Measurements from ENCODE around the gene E2F4.

The E2F4 gene

GRCh38 chr16:67169011-67169451 lies 22.9 kb upstream of the E2F4 start:
- DNase-seq (ENCODE audit: extremely low spot score) = no peak
- TF ChIP-seq FOXM1 (IDR thresholded peaks at IDR 0.05; ENCODE audit: borderline replicate concordance) = no peak
- TF ChIP-seq PKNOX1 (IDR thresholded peaks at IDR 0.05) = no peak
- no peak for TF ChIP-seq SUZ12 (IDR thresholded peaks at IDR 0.05)
- TF ChIP-seq FOXK2 (IDR thresholded peaks at IDR 0.05) = no peak
- no peak for TF ChIP-seq SP1 (IDR thresholded peaks at IDR 0.05)
- TF ChIP-seq CTBP1 (IDR thresholded peaks at IDR 0.05; ENCODE audit: borderline replicate concordance) = no peak
- no peak for TF ChIP-seq L3MBTL2 (conservative IDR thresholded peaks at IDR 0.05)
- no peak for TF ChIP-seq LEF1 (IDR thresholded peaks at IDR 0.05; ENCODE audit: borderline replicate concordance)
- POLR2A ChIA-PET = interaction anchor here (0.9 to 2.4 kb wide), 3 partner anchors 8 to 236 kb away, joined by 3 to 9 read pairs (median 6); no protein-coding TSS in a partner anchor
- CTCF ChIA-PET = interaction anchor here (1.3 to 3.5 kb wide), 5 partner anchors 9 to 151 kb away, joined by 4 to 19 read pairs (median 12); partner anchors contain the start of genes FBXL8 and TRADD

GRCh38 chr16:67169642-67170167 lies 22.2 kb upstream of the E2F4 start:
- CTCF ChIA-PET = interaction anchor here (0.7 to 3.5 kb wide), 10 partner anchors 10 to 255 kb away, joined by 3 to 19 read pairs (median 4); partner anchors contain the start of genes EXOC3L1, FBXL8 and TRADD
- peak; percentile 40; the same call in 1 of the 2 replicates for TF ChIP-seq ZNF384 (IDR thresholded peaks at IDR 0.05)
- TF ChIP-seq PKNOX1 (IDR thresholded peaks at IDR 0.05) = no peak
- DNase-seq (ENCODE audit: extremely low spot score) = peak; percentile 59
- POLR2A ChIA-PET = interaction anchor here (1.2 to 2.4 kb wide), 6 partner anchors 8 to 157 kb away, joined by 5 to 9 read pairs (median 6); partner anchors contain the start of gene TMEM208

- TF ChIP-seq HDGF (IDR thresholded peaks at IDR 0.05; ENCODE audit: borderline replicate concordance) (no peak), SUZ12 (IDR thresholded peaks at IDR 0.05) (no peak), TARDBP (IDR thresholded peaks at IDR 0.05) (no peak), ZNF384 (IDR thresholded peaks at IDR 0.05) (no peak), LEF1 (IDR thresholded peaks at IDR 0.05; ENCODE audit: borderline replicate concordance) (no peak), ARNT (IDR thresholded peaks at IDR 0.05) (no peak), CTBP1 (IDR thresholded peaks at IDR 0.05; ENCODE audit: borderline replicate concordance) (no peak), NFRKB (IDR thresholded peaks at IDR 0.05) (no peak), ELF4 (IDR thresholded peaks at IDR 0.05) (no peak)
- CTCF ChIA-PET = interaction anchor here (0.7 to 3.5 kb wide), 9 partner anchors 10 to 255 kb away, joined by 3 to 19 read pairs (median 5); partner anchors contain the start of genes EXOC3L1, FBXL8 and TRADD
- peak; percentile 62 for DNase-seq (ENCODE audit: extremely low spot score)
- POLR2A ChIA-PET = interaction anchor here (0.7 to 2.4 kb wide), 10 partner anchors 8 to 209 kb away, joined by 3 to 9 read pairs (median 6); partner anchors contain the start of genes CES3, EXOC3L1 and TMEM208
Observed at GRCh38 chr16:67170168-67170948, 21.6 kb upstream of the E2F4 start, which contains the start of gene NOL3. NOL3 (plus strand) TSS chr16:67170538.

GRCh38 chr16:67170949-67171649 lies 20.9 kb upstream of the E2F4 start:
- ChIA-PET CTCF (interaction anchor here (1.0 to 3.5 kb wide), 3 partner anchors 11 to 153 kb away, joined by 3 to 19 read pairs (median 13); partner anchors contain the start of genes EXOC3L1, FBXL8 and TRADD), POLR2A (interaction anchor here (0.7 to 2.4 kb wide), 10 partner anchors 9 to 357 kb away, joined by 3 to 8 read pairs (median 6); partner anchors contain the start of genes CES3, EXOC3L1 and TMEM208)
- no peak for TF ChIP-seq SUZ12 (IDR thresholded peaks at IDR 0.05)
- TF ChIP-seq BHLHE40 (IDR thresholded peaks at IDR 0.05; ENCODE audit: borderline replicate concordance) = no peak
- no peak for TF ChIP-seq PKNOX1 (IDR thresholded peaks at IDR 0.05)
- TF ChIP-seq HDGF (IDR thresholded peaks at IDR 0.05; ENCODE audit: borderline replicate concordance) = no peak
- TF ChIP-seq CTBP1 (IDR thresholded peaks at IDR 0.05; ENCODE audit: borderline replicate concordance) = no peak
- no peak for TF ChIP-seq FOXK2 (IDR thresholded peaks at IDR 0.05)
- no peak for TF ChIP-seq L3MBTL2 (conservative IDR thresholded peaks at IDR 0.05)
- no peak for TF ChIP-seq ELF4 (IDR thresholded peaks at IDR 0.05)
- no peak for TF ChIP-seq TARDBP (IDR thresholded peaks at IDR 0.05)
- TF ChIP-seq FOXM1 (IDR thresholded peaks at IDR 0.05; ENCODE audit: borderline replicate concordance) = no peak
- no peak for TF ChIP-seq ZNF384 (IDR thresholded peaks at IDR 0.05)
- no peak for TF ChIP-seq FOXA1 (IDR thresholded peaks at IDR 0.05)
- TF ChIP-seq NFRKB (IDR thresholded peaks at IDR 0.05) = no peak
- no peak for TF ChIP-seq ARNT (IDR thresholded peaks at IDR 0.05)
- TF ChIP-seq SP1 (IDR thresholded peaks at IDR 0.05) = no peak
- no peak for TF ChIP-seq LEF1 (IDR thresholded peaks at IDR 0.05; ENCODE audit: borderline replicate concordance)
- no peak for DNase-seq (ENCODE audit: extremely low spot score)

- TF ChIP-seq CTBP1 (IDR thresholded peaks at IDR 0.05; ENCODE audit: borderline replicate concordance) (no peak), FOXA1 (IDR thresholded peaks at IDR 0.05) (no peak), BHLHE40 (IDR thresholded peaks at IDR 0.05; ENCODE audit: borderline replicate concordance) (no peak), FOXM1 (IDR thresholded peaks at IDR 0.05; ENCODE audit: borderline replicate concordance) (no peak), SUZ12 (IDR thresholded peaks at IDR 0.05) (no peak), ELF4 (IDR thresholded peaks at IDR 0.05) (no peak), NFRKB (IDR thresholded peaks at IDR 0.05) (no peak), L3MBTL2 (conservative IDR thresholded peaks at IDR 0.05) (no peak), HDGF (IDR thresholded peaks at IDR 0.05; ENCODE audit: borderline replicate concordance) (no peak), LEF1 (IDR thresholded peaks at IDR 0.05; ENCODE audit: borderline replicate concordance) (no peak), PKNOX1 (IDR thresholded peaks at IDR 0.05) (no peak), FOXK2 (IDR thresholded peaks at IDR 0.05) (no peak), SP1 (IDR thresholded peaks at IDR 0.05) (no peak), ZNF384 (IDR thresholded peaks at IDR 0.05) (no peak), ARNT (IDR thresholded peaks at IDR 0.05) (no peak)
- ChIA-PET CTCF (interaction anchor here (1.3 kb wide), 1 partner anchor 155 kb away, joined by 4 read pairs; no protein-coding TSS in a partner anchor), POLR2A (no interaction called here)
- DNase-seq (ENCODE audit: extremely low spot score) = no peak
Observed at GRCh38 chr16:67173323-67173722, 18.6 kb upstream of the E2F4 start.

All from HEK293T (cell line).